Spleen (tissue), 11 donors: ENCODE measurements around the gene EEF2K. TPM values are rescaled to one million over a fixed set of nuclear protein-coding genes. Genes with fewer than 3 reads are reported as not detected.

Experiments
- DNase-seq: peaks from one replicate; pipeline ENCODE4 v3.0.0-alpha.2; 2020
- H3K27ac ChIP-seq, 8 donors: fragments of 200-600 bp; sonication (generic) in 7 of 8; 1 replicate in 4 of 8; 2 replicates in 4 of 8; pipeline versions ENCODE4 v1.5.0 to v1.8.0; 2016 to 2021; ENCODE audit warnings: inconsistent platforms in 4 of 8, mild to moderate bottlenecking in 4 of 8, moderate library complexity in 1 of 8
- H3K27me3 ChIP-seq, 7 donors: fragments of 200-600 bp; sonication (generic) in 6 of 7; replicated peaks in 1 of 7; 1 replicate in 4 of 7; 2 replicates in 3 of 7; pipeline versions ENCODE4 v1.5.0 to v1.8.0; 2016 to 2021; ENCODE audit warnings: inconsistent platforms in 3 of 7, mild to moderate bottlenecking in 1 of 7
- H3K36me3 ChIP-seq, 6 donors: fragments of 200-600 bp; sonication (generic) in 5 of 6; 1 replicate in 4 of 6; 2 replicates in 2 of 6; pipeline versions ENCODE4 v1.5.0 to v1.8.0; 2016 to 2021; ENCODE audit warnings: inconsistent platforms in 2 of 6
- H3K4me1 ChIP-seq, 6 donors: fragments of 200-600 bp; sonication (generic) in 5 of 6; 1 replicate in 3 of 6; 2 replicates in 3 of 6; pipeline versions ENCODE4 v1.5.0 to v1.8.0; 2016 to 2021; ENCODE audit warnings: inconsistent platforms in 3 of 6
- H3K4me3 ChIP-seq, 8 donors: fragments of 200-600 bp; sonication (generic) in 7 of 8; 1 replicate in 4 of 8; 2 replicates in 4 of 8; pipeline versions ENCODE4 v1.5.0 to v1.8.0; 2016 to 2021; ENCODE audit warnings: inconsistent platforms in 4 of 8, mild to moderate bottlenecking in 4 of 8, moderate library complexity in 2 of 8
- H3K9me3 ChIP-seq, 8 donors: fragments of 200-600 bp; sonication (generic) in 7 of 8; 1 replicate in 4 of 8; 2 replicates in 4 of 8; pipeline versions ENCODE4 v1.5.0 to v1.8.0; 2016 to 2021; ENCODE audit warnings: inconsistent platforms in 4 of 8
- CTCF ChIP-seq, 11 experiments: fragments of 200-600 bp in 7 of 11; fragments of 450-650 bp in 4 of 11; sonication (generic) in 4 of 11; IDR thresholded peaks in 8 of 11; conservative IDR thresholded peaks in 3 of 11; 1 replicate in 7 of 11; 2 replicates in 4 of 11; pipeline versions ENCODE4 v1.4.0 to v1.8.0; 2016 to 2021; ENCODE audit warnings: antibody characterized with exemption in 11 of 11, inconsistent platforms in 4 of 11, mild to moderate bottlenecking in 1 of 11
- POLR2A ChIP-seq, 3 donors: fragments of 450-650 bp; IDR thresholded peaks; one replicate each; pipeline ENCODE4 v1.5.1; 2017; ENCODE audit warnings: antibody characterized with exemption in 3 of 3, mild to moderate bottlenecking in 1 of 3
- POLR2AphosphoS5 ChIP-seq, 3 donors: sonication (generic); formaldehyde crosslinking; IDR thresholded peaks; one replicate each; pipeline ENCODE4 v1.5.1; 2017; ENCODE audit warnings: antibody characterized with exemption in 3 of 3
- WGBS, 5 donors: extraction: QIAGEN DNeasy Blood & Tissue Kit in 3 of 5; methylation state at CpG; one replicate each; pipeline versions ENCODE4 v1.1.5 to v1.1.7; 2013 to 2018; 5-methylcytosine and 5-hydroxymethylcytosine counted together
- intact Hi-C: fragments of 100-400 bp; cut with DNase I; formaldehyde crosslinking; loops from one replicate; pipeline ENCODE4 v1.15.0; 2023; ENCODE audit warnings: low total_unique reads
- polyA plus RNA-seq, 3 donors: library from polyadenylated mRNA; stranded (reverse); fragments of 200-250 nt; gene quantifications; one replicate each; pipeline ENCODE4 v1.2.1, GENCODE V29; 2013
- total RNA-seq, 7 donors: library from RNA; depleted of rRNA in 3 of 7; stranded (reverse); fragments of >200 nt in 3 of 7; fragmentation: NEBNext Ultra II Directional in 4 of 7; extraction: Animal tissue kit (Norgen Biotek cat#: 25700) in 4 of 7; gene quantifications; one replicate each; pipeline versions ENCODE4 v1.1.0 to v1.2.1, GENCODE V29; 2016 to 2021
- donor health status: healthy with polysubstance abuse.
- donor health status: DM: no; HTN: no; CAD: no; lungs with moderate emphysema.
- donor health status: DM: no; HTN: no; CAD: no.
- donor health status: Bipolar disorder and iron deficiency.
- donor health status: healthy.
- donor health status: DM: no; HTN: no; CAD: no.
- donor health status: DM: yes; HTN: yes; CAD: no.

Gene EEF2K
- total and polyA plus RNA-seq, 10 donors, result 2.4 to 37.7 (median 24.4) TPM

- no peak overlapping the region for H3K27ac ChIP-seq
- no peaks in the 10 kb centered on the region for H3K9me3 ChIP-seq
- H3K36me3 ChIP-seq, result peaks cover 0 to 100% (median 88%) of the 10 kb centered on the region in 6 donors
- 95 to 100% (median 97%) methylated on average over 4 of the region's 4 CpGs for WGBS, 5 donors
- no peaks in the 10 kb centered on the region for H3K4me1 ChIP-seq
- no peak for TF ChIP-seq POLR2AphosphoS5 (IDR thresholded peaks at IDR 0.05)
- no peak for TF ChIP-seq CTCF (IDR thresholded peaks at IDR 0.05 in 8 of 11, conservative IDR thresholded peaks at IDR 0.05 in 3 of 11)
- no peak for TF ChIP-seq POLR2A (IDR thresholded peaks at IDR 0.05)
- intact Hi-C loops, result no loop called here
- H3K27me3 ChIP-seq, result no peaks in the 10 kb centered on the region
- H3K4me3 ChIP-seq, result no peak overlapping the region
- DNase-seq, result no peak
Measured at GRCh38 chr16:22311520-22311919, 105.4 kb downstream of the EEF2K start.

- peak in 1 of 3 donors; percentile 13 for TF ChIP-seq POLR2AphosphoS5 (IDR thresholded peaks at IDR 0.05)
- TF ChIP-seq CTCF (IDR thresholded peaks at IDR 0.05 in 8 of 11, conservative IDR thresholded peaks at IDR 0.05 in 3 of 11), result no peak
- intact Hi-C loops, result no loop called here
- 93 to 97% (median 95%) methylated on average over 23 of the region's 23 CpGs for WGBS, 5 donors
- Histone ChIP-seq H3K27ac (no peak overlapping the region), H3K4me1 (no peaks in the 10 kb centered on the region), H3K9me3 (no peaks in the 10 kb centered on the region), H3K4me3 (no peak overlapping the region), H3K27me3 (no peaks in the 10 kb centered on the region), H3K36me3 (peaks cover 0 to 100% (median 88%) of the 10 kb centered on the region in 6 donors)
- peak; percentile 69 for DNase-seq
Measured at GRCh38 chr16:22312897-22313781, 107.1 kb downstream of the EEF2K start.

- no peak overlapping the region for H3K4me3 ChIP-seq
- intact Hi-C loops, result no loop called here
- peaks cover 0 to 100% (median 88%) of the 10 kb centered on the region in 6 donors for H3K36me3 ChIP-seq
- no peaks in the 10 kb centered on the region for H3K9me3 ChIP-seq
- no peak overlapping the region for H3K27ac ChIP-seq
- WGBS, 5 donors, result 93 to 98% (median 97%) methylated on average over 10 of the region's 10 CpGs
- H3K4me1 ChIP-seq, result no peaks in the 10 kb centered on the region
- no peaks in the 10 kb centered on the region for H3K27me3 ChIP-seq
- TF ChIP-seq CTCF (IDR thresholded peaks at IDR 0.05 in 8 of 11, conservative IDR thresholded peaks at IDR 0.05 in 3 of 11) (no peak), POLR2A (IDR thresholded peaks at IDR 0.05) (no peak), POLR2AphosphoS5 (IDR thresholded peaks at IDR 0.05) (no peak)
- peak; percentile 54 for DNase-seq
Measured at GRCh38 chr16:22313876-22314470, 107.9 kb downstream of the EEF2K start.
